Measurements from ENCODE around the gene GLP2R. TPM values are rescaled to one million over a fixed set of nuclear protein-coding genes. Genes with fewer than 3 reads are reported as not detected.

The GLP2R gene
- polyA plus RNA-seq, 1 donor from 2014 or later: not detected

DNA sequence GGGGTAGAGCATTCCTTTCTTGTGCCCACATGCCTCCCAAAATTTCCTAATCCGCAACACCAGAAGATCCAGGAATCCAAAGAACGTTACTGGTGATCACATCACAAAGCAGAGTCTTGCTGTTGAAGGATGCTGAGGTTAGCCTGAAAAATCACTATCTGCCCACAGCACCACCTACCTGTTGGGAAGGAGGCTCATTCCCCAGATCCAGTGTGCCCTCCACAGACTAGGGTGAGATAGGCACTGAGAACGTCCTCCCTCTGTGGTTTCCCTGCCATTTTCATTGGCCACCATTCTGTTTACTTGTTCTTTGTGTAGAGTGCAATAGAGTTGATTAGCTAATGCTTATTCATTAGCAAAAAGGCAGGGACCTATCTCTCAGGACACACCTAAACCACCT lies 49.0 kb downstream of the GLP2R start:
- no peaks in the 10 kb centered on the region for H3K79me2 ChIP-seq (replicated peaks; ENCODE audit: insufficient read depth, low read length)
- no peaks in the 10 kb centered on the region for H3K9me3 ChIP-seq (ENCODE audit: low read length)
- H3K27me3 ChIP-seq (ENCODE audit: insufficient read depth, low read depth, low read length): no peaks in the 10 kb centered on the region
- TF ChIP-seq MXI1 (conservative IDR thresholded peaks at IDR 0.05; ENCODE audit: poor library complexity, severe bottlenecking) (no peak), TAF1 (IDR thresholded peaks at IDR 0.05; ENCODE audit: low read depth) (no peak), SMC3 (conservative IDR thresholded peaks at IDR 0.05; ENCODE audit: poor library complexity) (no peak)
- no peaks in the 10 kb centered on the region for H4K20me1 ChIP-seq (ENCODE audit: insufficient read depth)
- H2AFZ ChIP-seq (ENCODE audit: low read depth, low read length): no peak overlapping the region
- no peak overlapping the region for H3K27ac ChIP-seq (ENCODE audit: low read length)
- H3K4me3 ChIP-seq (ENCODE audit: low read length): no peak overlapping the region
- no peaks in the 10 kb centered on the region for H3K9me2 ChIP-seq (ENCODE audit: insufficient read depth, low read length)
- no peaks in the 10 kb centered on the region for H3K36me3 ChIP-seq (ENCODE audit: insufficient read depth, low read length)
- H3K9ac ChIP-seq (ENCODE audit: low read length): no peak overlapping the region
- H3K4me2 ChIP-seq (ENCODE audit: low read length): no peak overlapping the region
- no peaks in the 10 kb centered on the region for H3F3A ChIP-seq (ENCODE audit: insufficient read depth, low read length, poor library complexity, severe bottlenecking)

DNA sequence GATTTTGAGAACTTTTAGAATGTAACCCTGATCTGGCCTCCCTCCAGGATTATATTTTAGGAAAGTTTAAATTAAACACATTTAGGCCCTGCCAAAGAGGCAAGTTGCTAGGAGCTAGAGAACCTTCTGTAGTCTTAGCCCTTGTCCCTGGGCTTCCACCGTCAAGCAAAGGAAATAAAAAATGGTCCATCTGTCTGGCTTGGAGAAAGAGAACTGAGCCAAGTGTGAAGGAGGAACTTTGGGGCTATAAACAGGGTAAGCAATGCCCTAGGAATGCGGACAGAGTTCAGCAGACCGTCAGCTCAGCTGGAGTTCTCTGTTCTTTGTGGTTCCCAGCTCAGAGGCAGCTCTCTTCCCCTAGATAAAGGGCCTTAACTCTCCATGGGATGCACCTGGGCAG lies 49.7 kb downstream of the GLP2R start:
- H3K27ac ChIP-seq (ENCODE audit: low read length): no peak overlapping the region

More for the DNA sequence above, 49.7 kb downstream of the GLP2R start:
- Histone ChIP-seq H3K79me2 (replicated peaks; ENCODE audit: insufficient read depth, low read length) (no peaks in the 10 kb centered on the region), H3K36me3 (ENCODE audit: insufficient read depth, low read length) (no peaks in the 10 kb centered on the region), H3K9me3 (ENCODE audit: low read length) (no peaks in the 10 kb centered on the region), H3K4me2 (ENCODE audit: low read length) (no peak overlapping the region), H4K20me1 (ENCODE audit: insufficient read depth) (no peaks in the 10 kb centered on the region), H3K27me3 (ENCODE audit: insufficient read depth, low read depth, low read length) (no peaks in the 10 kb centered on the region), H3K4me3 (ENCODE audit: low read length) (no peak overlapping the region), H3F3A (ENCODE audit: insufficient read depth, low read length, poor library complexity, severe bottlenecking) (no peaks in the 10 kb centered on the region), H3K9ac (ENCODE audit: low read length) (no peak overlapping the region), H2AFZ (ENCODE audit: low read depth, low read length) (no peak overlapping the region), H3K9me2 (ENCODE audit: insufficient read depth, low read length) (no peaks in the 10 kb centered on the region)
- TF ChIP-seq TAF1 (IDR thresholded peaks at IDR 0.05; ENCODE audit: low read depth): no peak
- no peak for TF ChIP-seq EZH2 (IDR thresholded peaks at IDR 0.05; ENCODE audit: borderline replicate concordance, insufficient read depth, low read length, poor library complexity, severe bottlenecking)
- TF ChIP-seq, protein P1, sequence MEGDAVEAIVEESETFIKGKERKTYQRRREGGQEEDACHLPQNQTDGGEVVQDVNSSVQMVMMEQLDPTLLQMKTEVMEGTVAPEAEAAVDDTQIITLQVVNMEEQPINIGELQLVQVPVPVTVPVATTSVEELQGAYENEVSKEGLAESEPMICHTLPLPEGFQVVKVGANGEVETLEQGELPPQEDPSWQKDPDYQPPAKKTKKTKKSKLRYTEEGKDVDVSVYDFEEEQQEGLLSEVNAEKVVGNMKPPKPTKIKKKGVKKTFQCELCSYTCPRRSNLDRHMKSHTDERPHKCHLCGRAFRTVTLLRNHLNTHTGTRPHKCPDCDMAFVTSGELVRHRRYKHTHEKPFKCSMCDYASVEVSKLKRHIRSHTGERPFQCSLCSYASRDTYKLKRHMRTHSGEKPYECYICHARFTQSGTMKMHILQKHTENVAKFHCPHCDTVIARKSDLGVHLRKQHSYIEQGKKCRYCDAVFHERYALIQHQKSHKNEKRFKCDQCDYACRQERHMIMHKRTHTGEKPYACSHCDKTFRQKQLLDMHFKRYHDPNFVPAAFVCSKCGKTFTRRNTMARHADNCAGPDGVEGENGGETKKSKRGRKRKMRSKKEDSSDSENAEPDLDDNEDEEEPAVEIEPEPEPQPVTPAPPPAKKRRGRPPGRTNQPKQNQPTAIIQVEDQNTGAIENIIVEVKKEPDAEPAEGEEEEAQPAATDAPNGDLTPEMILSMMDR (IDR thresholded peaks at IDR 0.05; ENCODE audit: poor library complexity, severe bottlenecking): no peak
- TF ChIP-seq, protein P2, sequence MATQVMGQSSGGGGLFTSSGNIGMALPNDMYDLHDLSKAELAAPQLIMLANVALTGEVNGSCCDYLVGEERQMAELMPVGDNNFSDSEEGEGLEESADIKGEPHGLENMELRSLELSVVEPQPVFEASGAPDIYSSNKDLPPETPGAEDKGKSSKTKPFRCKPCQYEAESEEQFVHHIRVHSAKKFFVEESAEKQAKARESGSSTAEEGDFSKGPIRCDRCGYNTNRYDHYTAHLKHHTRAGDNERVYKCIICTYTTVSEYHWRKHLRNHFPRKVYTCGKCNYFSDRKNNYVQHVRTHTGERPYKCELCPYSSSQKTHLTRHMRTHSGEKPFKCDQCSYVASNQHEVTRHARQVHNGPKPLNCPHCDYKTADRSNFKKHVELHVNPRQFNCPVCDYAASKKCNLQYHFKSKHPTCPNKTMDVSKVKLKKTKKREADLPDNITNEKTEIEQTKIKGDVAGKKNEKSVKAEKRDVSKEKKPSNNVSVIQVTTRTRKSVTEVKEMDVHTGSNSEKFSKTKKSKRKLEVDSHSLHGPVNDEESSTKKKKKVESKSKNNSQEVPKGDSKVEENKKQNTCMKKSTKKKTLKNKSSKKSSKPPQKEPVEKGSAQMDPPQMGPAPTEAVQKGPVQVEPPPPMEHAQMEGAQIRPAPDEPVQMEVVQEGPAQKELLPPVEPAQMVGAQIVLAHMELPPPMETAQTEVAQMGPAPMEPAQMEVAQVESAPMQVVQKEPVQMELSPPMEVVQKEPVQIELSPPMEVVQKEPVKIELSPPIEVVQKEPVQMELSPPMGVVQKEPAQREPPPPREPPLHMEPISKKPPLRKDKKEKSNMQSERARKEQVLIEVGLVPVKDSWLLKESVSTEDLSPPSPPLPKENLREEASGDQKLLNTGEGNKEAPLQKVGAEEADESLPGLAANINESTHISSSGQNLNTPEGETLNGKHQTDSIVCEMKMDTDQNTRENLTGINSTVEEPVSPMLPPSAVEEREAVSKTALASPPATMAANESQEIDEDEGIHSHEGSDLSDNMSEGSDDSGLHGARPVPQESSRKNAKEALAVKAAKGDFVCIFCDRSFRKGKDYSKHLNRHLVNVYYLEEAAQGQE (IDR thresholded peaks at IDR 0.05; ENCODE audit: borderline replicate concordance): no peak
- no peak for TF ChIP-seq POLR2AphosphoS5 (IDR thresholded peaks at IDR 0.05)
- TF ChIP-seq EP300 (conservative IDR thresholded peaks at IDR 0.05; ENCODE audit: poor library complexity, severe bottlenecking): no peak
- TF ChIP-seq SMC3 (conservative IDR thresholded peaks at IDR 0.05; ENCODE audit: poor library complexity): no peak
- no peak for TF ChIP-seq MXI1 (conservative IDR thresholded peaks at IDR 0.05; ENCODE audit: poor library complexity, severe bottlenecking)
- TF ChIP-seq RAD21 (conservative IDR thresholded peaks at IDR 0.05): no peak
